PFSK-1 (cell line): ENCODE data around the gene ZNF792.

Source experiments
- FOXP2 ChIP-seq: optimal IDR thresholded peaks from 2 replicates; pipeline ENCODE3; 2011; ENCODE audit warnings: borderline replicate concordance, control low read depth, inconsistent platforms; ENCODE audit not compliant: insufficient read depth; ENCODE audit errors: extremely low read length, extremely low read depth
- POLR2AphosphoS5 ChIP-seq: IDR thresholded peaks from 2 replicates; pipeline ENCODE4 v1.6.1; 2012; ENCODE audit warnings: low read depth, mild to moderate bottlenecking, control low read depth, low read length, moderate library complexity
- REST ChIP-seq, 2 experiments: IDR thresholded peaks; 2 replicates each; pipeline versions ENCODE4 v1.6.1 to v1.8.0; 2011 to 2012; ENCODE audit warnings: low read depth in 2 of 2, low read length in 2 of 2, control low read depth in 1 of 2, inconsistent platforms in 1 of 2, mild to moderate bottlenecking in 1 of 2, moderate library complexity in 1 of 2; ENCODE audit not compliant: insufficient read depth in 1 of 2
- SIN3A ChIP-seq: IDR thresholded peaks from 2 replicates; pipeline ENCODE4 v1.6.1; 2012; ENCODE audit warnings: mild to moderate bottlenecking, low read length, moderate library complexity, borderline replicate concordance; ENCODE audit not compliant: insufficient read depth
- TAF1 ChIP-seq: IDR thresholded peaks from 2 replicates; pipeline ENCODE4 v1.6.1; 2012; ENCODE audit warnings: low read length, control low read depth, borderline replicate concordance; ENCODE audit not compliant: insufficient read depth

The ZNF792 gene

GRCh38 chr19:34979819-34980640, 16.0 kb upstream of the ZNF792 start:
- no peak for TF ChIP-seq REST (IDR thresholded peaks at IDR 0.05; ENCODE audit: insufficient read depth in 1 of 2, low read depth in 2 of 2, low read length in 2 of 2)
- TF ChIP-seq FOXP2: no peak
- no peak for TF ChIP-seq SIN3A
- TF ChIP-seq TAF1: no peak
- no peak for TF ChIP-seq POLR2AphosphoS5

- TF ChIP-seq SIN3A (no peak), TAF1 (no peak), POLR2AphosphoS5 (no peak), REST (IDR thresholded peaks at IDR 0.05; ENCODE audit: insufficient read depth in 1 of 2, low read depth in 2 of 2, low read length in 2 of 2) (no peak), FOXP2 (no peak)
Observed at GRCh38 chr19:34976611-34977010, 12.6 kb upstream of the ZNF792 start.

GRCh38 chr19:34975056-34975455, 11.0 kb upstream of the ZNF792 start:
- TF ChIP-seq FOXP2 (no peak), POLR2AphosphoS5 (no peak), REST (IDR thresholded peaks at IDR 0.05; ENCODE audit: insufficient read depth in 1 of 2, low read depth in 2 of 2, low read length in 2 of 2) (no peak), TAF1 (no peak), SIN3A (no peak)

GRCh38 chr19:34974646-34975045, 10.6 kb upstream of the ZNF792 start:
- TF ChIP-seq FOXP2: no peak
- TF ChIP-seq REST (IDR thresholded peaks at IDR 0.05; ENCODE audit: insufficient read depth in 1 of 2, low read depth in 2 of 2, low read length in 2 of 2): no peak
- no peak for TF ChIP-seq POLR2AphosphoS5
- no peak for TF ChIP-seq TAF1
- TF ChIP-seq SIN3A: no peak
